GM19467 (cell line): ENCODE measurements around the gene SLC12A1.

Experiments
- ATAC-seq: cut with Tn5 transposase; IDR thresholded peaks from one replicate; pipeline ENCODE4 v1.9.1; 2021; ENCODE audit warnings: mild to moderate bottlenecking, moderate library complexity; ENCODE audit not compliant: unreplicated experiment

SLC12A1 gene

GRCh38 chr15:48242015-48242414 lies 35.9 kb downstream of the SLC12A1 start:
- ATAC-seq: no peak

- no peak for ATAC-seq
These were observed 36.4 kb downstream of the SLC12A1 start for GRCh38 chr15:48242535-48242934.

GRCh38 chr15:48244921-48245320 lies 38.8 kb downstream of the SLC12A1 start:
- ATAC-seq: no peak

GRCh38 chr15:48248414-48248813 lies 42.3 kb downstream of the SLC12A1 start:
- ATAC-seq: no peak

GRCh38 chr15:48250640-48251076 lies 44.6 kb downstream of the SLC12A1 start:
- ATAC-seq: no peak

- no peak for ATAC-seq
These were observed 47.1 kb downstream of the SLC12A1 start for GRCh38 chr15:48253172-48253571.

GRCh38 chr15:48265135-48265534 lies 59.0 kb downstream of the SLC12A1 start:
- no peak for ATAC-seq

- ATAC-seq: no peak
These were observed 60.1 kb downstream of the SLC12A1 start for GRCh38 chr15:48266024-48266689.

- no peak for ATAC-seq
These were observed 61.7 kb downstream of the SLC12A1 start for GRCh38 chr15:48267766-48268165.

GRCh38 chr15:48273049-48273448 lies 66.9 kb downstream of the SLC12A1 start:
- no peak for ATAC-seq

GRCh38 chr15:48278666-48279065 lies 72.6 kb downstream of the SLC12A1 start:
- no peak for ATAC-seq

GRCh38 chr15:48279608-48280007 lies 73.5 kb downstream of the SLC12A1 start:
- ATAC-seq: no peak

- no peak for ATAC-seq
These were observed 75.6 kb downstream of the SLC12A1 start for GRCh38 chr15:48281674-48282073.

- no peak for ATAC-seq
These were observed 76.1 kb downstream of the SLC12A1 start for GRCh38 chr15:48282216-48282615.

GRCh38 chr15:48283396-48284145 lies 77.5 kb downstream of the SLC12A1 start:
- no peak for ATAC-seq

GRCh38 chr15:48285329-48286214 lies 79.5 kb downstream of the SLC12A1 start:
- peak; percentile 76 for ATAC-seq

GRCh38 chr15:48289628-48290027 lies 83.5 kb downstream of the SLC12A1 start:
- no peak for ATAC-seq

- ATAC-seq: no peak
These were observed 86.4 kb downstream of the SLC12A1 start for GRCh38 chr15:48292458-48292857.

- ATAC-seq: no peak
These were observed 91.6 kb downstream of the SLC12A1 start for GRCh38 chr15:48297668-48298067.

GRCh38 chr15:48298914-48299313 lies 92.8 kb downstream of the SLC12A1 start:
- ATAC-seq: no peak

- ATAC-seq: no peak
These were observed 93.9 kb downstream of the SLC12A1 start for GRCh38 chr15:48300038-48300437.
